Thymus (tissue), 11 donors: ENCODE data around the gene PRAC1. TPM values are rescaled to one million over a fixed set of nuclear protein-coding genes. Genes with fewer than 3 reads are reported as not detected.

Experiments used
- DNase-seq, 9 donors: peaks; one replicate each; pipeline ENCODE4 v3.0.0-alpha.2; 2013; ENCODE audit warnings: low spot score in 9 of 9, low read depth in 6 of 9, missing footprints in 1 of 9
- H3K27ac ChIP-seq, 2 donors: one replicate each; pipeline ENCODE4 v1.5.1; 2013; ENCODE audit warnings: control low read depth in 1 of 2, low read depth in 1 of 2, low read length in 1 of 2, mild to moderate bottlenecking in 1 of 2, moderate library complexity in 1 of 2
- H3K27me3 ChIP-seq, 2 donors: one replicate each; pipeline ENCODE4 v1.5.1; 2013; ENCODE audit warnings: low read length in 1 of 2; ENCODE audit not compliant: control insufficient read depth in 2 of 2, insufficient read depth in 1 of 2
- H3K36me3 ChIP-seq, 2 donors: one replicate each; pipeline ENCODE4 v1.5.1; 2013; ENCODE audit warnings: low read length in 1 of 2, mild to moderate bottlenecking in 1 of 2, moderate library complexity in 1 of 2; ENCODE audit not compliant: control insufficient read depth in 2 of 2, insufficient read depth in 2 of 2
- H3K4me1 ChIP-seq, 2 donors: one replicate each; pipeline ENCODE4 v1.5.1; 2013; ENCODE audit warnings: low read length in 2 of 2; ENCODE audit not compliant: control insufficient read depth in 2 of 2, insufficient read depth in 2 of 2
- H3K4me3 ChIP-seq, 2 donors: one replicate each; pipeline ENCODE4 v1.5.1; 2013; ENCODE audit warnings: low read length in 2 of 2, control low read depth in 1 of 2, mild to moderate bottlenecking in 1 of 2
- H3K9me3 ChIP-seq, 2 donors: one replicate each; pipeline ENCODE4 v1.5.1; 2013; ENCODE audit warnings: low read length in 1 of 2, mild to moderate bottlenecking in 1 of 2; ENCODE audit not compliant: control insufficient read depth in 2 of 2, insufficient read depth in 1 of 2
- WGBS: extraction: QIAGEN DNeasy Blood & Tissue Kit; methylation state at CpG from one replicate; pipeline ENCODE4 v1.1.7; 2013; 5-methylcytosine and 5-hydroxymethylcytosine counted together
- polyA plus RNA-seq: library from polyadenylated mRNA; stranded (reverse); fragments of 200-250 nt; gene quantifications from one replicate; pipeline ENCODE4 v1.2.3, GENCODE V29; 2013
- total RNA-seq: library from RNA; stranded (reverse); fragments of 120-200 nt; gene quantifications from one replicate; pipeline ENCODE4 v1.2.4, GENCODE V29; 2013
- donor health status: healthy.

The PRAC1 gene
- total and polyA plus RNA-seq, 2 donors: 0.91 TPM; not detected in 1

DNA sequence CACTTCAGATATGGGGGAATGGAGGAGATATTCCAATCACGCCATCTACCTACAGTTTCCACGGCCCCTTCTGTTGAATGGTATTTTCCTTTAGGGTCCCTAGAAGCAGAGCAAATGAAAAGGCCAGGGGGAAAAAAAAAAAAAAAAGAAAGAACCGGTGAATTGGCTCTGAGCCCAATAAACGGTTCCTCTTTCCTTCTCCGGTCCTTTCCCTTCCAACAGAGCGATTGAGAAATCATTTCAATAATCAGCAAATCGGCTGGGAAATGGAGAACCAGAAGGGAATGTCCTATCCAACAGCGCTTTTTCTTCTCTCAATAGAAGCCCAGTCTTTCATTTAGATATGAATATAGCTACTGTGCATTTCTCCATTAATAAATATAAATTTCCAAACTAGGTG is 33.0 kb upstream of the PRAC1 start:
- H3K36me3 ChIP-seq: no peaks in the 10 kb centered on the region
- no peak overlapping the region for H3K27ac ChIP-seq
- H3K27me3 ChIP-seq: peaks cover 58 to 91% of the 10 kb centered on the region in 2 donors
- no peak for DNase-seq
- no peaks in the 10 kb centered on the region for H3K4me1 ChIP-seq
- WGBS: 15% methylated on average over 8 of the region's 8 CpGs
- H3K9me3 ChIP-seq: no peaks in the 10 kb centered on the region
- no peak overlapping the region for H3K4me3 ChIP-seq

GRCh38 chr17:48754500-48755261 is 32.4 kb upstream of the PRAC1 start:
- H3K4me1 ChIP-seq: no peaks in the 10 kb centered on the region
- no peak overlapping the region for H3K4me3 ChIP-seq
- peaks cover 65 to 96% of the 10 kb centered on the region in 2 donors for H3K27me3 ChIP-seq
- WGBS: 9% methylated on average over 52 of the region's 52 CpGs
- H3K36me3 ChIP-seq: no peaks in the 10 kb centered on the region
- H3K27ac ChIP-seq: no peak overlapping the region
- DNase-seq: no peak
- peaks cover 0 to 3% of the 10 kb centered on the region in 2 donors for H3K9me3 ChIP-seq

GRCh38 chr17:48753794-48754499 is 31.6 kb upstream of the PRAC1 start:
- no peak overlapping the region for H3K27ac ChIP-seq
- H3K4me3 ChIP-seq: no peak overlapping the region
- no peaks in the 10 kb centered on the region for H3K4me1 ChIP-seq
- no peaks in the 10 kb centered on the region for H3K36me3 ChIP-seq
- 14% methylated on average over 22 of the region's 22 CpGs for WGBS
- peaks cover 0 to 6% of the 10 kb centered on the region in 2 donors for H3K9me3 ChIP-seq
- no peak for DNase-seq
- H3K27me3 ChIP-seq: peaks cover 69 to 99% of the 10 kb centered on the region in 2 donors

- no peak overlapping the region for H3K27ac ChIP-seq
- WGBS: 14% methylated on average over 43 of the region's 43 CpGs
- no peaks in the 10 kb centered on the region for H3K4me1 ChIP-seq
- no peak for DNase-seq
- peaks cover 70 to 100% of the 10 kb centered on the region in 2 donors for H3K27me3 ChIP-seq
- H3K9me3 ChIP-seq: peaks cover 2 to 6% of the 10 kb centered on the region in 2 donors
- no peak overlapping the region for H3K4me3 ChIP-seq
- H3K36me3 ChIP-seq: no peaks in the 10 kb centered on the region
Measured at GRCh38 chr17:48752399-48753288, 30.3 kb upstream of the PRAC1 start.

GRCh38 chr17:48751733-48752398 is 29.5 kb upstream of the PRAC1 start:
- Histone ChIP-seq H3K27me3 (peaks cover 78 to 100% of the 10 kb centered on the region in 2 donors), H3K9me3 (peaks cover 2 to 6% of the 10 kb centered on the region in 2 donors), H3K27ac (no peak overlapping the region), H3K4me1 (no peaks in the 10 kb centered on the region), H3K4me3 (no peak overlapping the region), H3K36me3 (no peaks in the 10 kb centered on the region)
- WGBS: 12% methylated on average over 13 of the region's 13 CpGs
- no peak for DNase-seq

DNA sequence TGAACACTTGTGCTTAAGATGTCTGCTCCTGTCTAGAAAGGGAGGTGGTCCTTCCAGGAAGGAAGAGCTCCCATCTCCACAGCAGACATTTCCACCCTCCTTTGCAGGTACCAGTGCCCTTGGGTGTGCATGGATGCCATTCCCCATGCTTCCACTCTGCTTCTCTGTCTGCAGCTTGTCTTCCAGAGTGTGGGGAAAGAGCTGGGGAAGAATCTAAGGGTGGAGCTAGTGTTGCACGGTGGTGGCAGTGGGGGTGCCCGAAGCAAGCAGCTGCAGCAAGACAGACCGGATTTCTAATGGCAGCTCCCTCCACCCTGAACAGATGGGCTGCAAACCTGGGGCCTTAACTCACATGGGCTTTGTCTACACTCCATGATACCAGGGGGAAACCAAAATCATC is 28.9 kb upstream of the PRAC1 start:
- H3K4me1 ChIP-seq: no peaks in the 10 kb centered on the region
- DNase-seq: no peak
- WGBS: 4% methylated on average over 3 of the region's 3 CpGs
- peaks cover 2 to 6% of the 10 kb centered on the region in 2 donors for H3K9me3 ChIP-seq
- no peak overlapping the region for H3K4me3 ChIP-seq
- H3K36me3 ChIP-seq: no peaks in the 10 kb centered on the region
- no peak overlapping the region for H3K27ac ChIP-seq
- H3K27me3 ChIP-seq: peaks cover 81 to 100% of the 10 kb centered on the region in 2 donors

DNA sequence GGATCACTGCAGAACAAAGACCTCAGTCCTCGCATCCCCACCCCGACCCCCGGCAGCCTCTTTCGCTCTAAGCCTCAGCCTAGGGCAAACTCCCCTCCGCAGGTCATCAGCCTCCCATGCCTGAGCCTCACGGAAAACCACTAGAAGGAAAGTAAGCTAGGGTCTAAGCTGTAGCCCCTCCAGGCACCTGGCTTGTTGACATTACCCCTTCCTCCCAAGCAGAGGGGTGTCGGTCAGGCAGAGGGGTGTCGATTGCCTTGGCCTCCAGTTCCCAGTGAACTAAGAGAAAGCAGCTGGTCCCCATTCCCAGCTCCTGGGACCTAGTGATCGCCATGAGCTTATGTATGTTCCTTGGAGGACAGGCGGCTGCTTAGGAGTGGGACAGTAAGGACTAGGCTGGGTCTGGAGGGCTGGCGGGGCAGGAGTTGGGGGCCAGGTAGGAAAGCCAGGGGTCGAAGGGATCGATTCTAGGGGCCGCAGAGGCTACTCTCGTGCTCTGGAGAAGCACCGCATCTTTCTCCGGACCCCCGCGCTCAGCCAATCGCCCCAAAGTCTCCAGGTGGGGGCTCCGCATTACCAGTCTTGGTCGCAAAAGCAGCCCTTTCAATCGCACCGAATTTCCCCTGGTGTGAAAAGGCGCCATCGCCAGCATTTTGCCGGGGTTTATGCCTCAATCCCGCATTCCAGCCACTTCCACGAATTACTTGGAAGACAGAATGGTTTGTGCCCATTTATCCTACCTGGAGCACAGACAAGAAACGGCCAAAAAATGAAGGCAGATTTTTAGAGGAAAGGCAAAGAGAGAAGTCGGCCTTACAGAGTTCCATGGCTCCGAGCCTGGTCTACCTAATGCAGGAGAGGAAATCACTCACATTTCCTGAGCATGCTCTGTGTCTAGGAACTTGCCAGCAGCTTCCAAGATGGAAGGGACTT is 27.6 kb upstream of the PRAC1 start:
- no peaks in the 10 kb centered on the region for H3K36me3 ChIP-seq
- H3K4me3 ChIP-seq: no peak overlapping the region
- no peak overlapping the region for H3K27ac ChIP-seq
- no peaks in the 10 kb centered on the region for H3K4me1 ChIP-seq
- peaks cover 2 to 6% of the 10 kb centered on the region in 2 donors for H3K9me3 ChIP-seq
- H3K27me3 ChIP-seq: peaks cover 76 to 100% of the 10 kb centered on the region in 2 donors
- WGBS: 11% methylated on average over 32 of the region's 32 CpGs
- no peak for DNase-seq
